Breast epithelium (tissue), 3 donors: ENCODE measurements around the gene MAPKAPK3.

Experiments
- CTCF ChIP-seq, 3 donors: fragments of 450-650 bp; IDR thresholded peaks; one replicate each; pipeline ENCODE4 v1.5.1; 2016 to 2017; ENCODE audit warnings: antibody characterized with exemption in 3 of 3, mild to moderate bottlenecking in 3 of 3, moderate library complexity in 3 of 3
- POLR2A ChIP-seq: fragments of 450-650 bp; IDR thresholded peaks from one replicate; pipeline ENCODE4 v1.6.1; 2016; ENCODE audit warnings: antibody characterized with exemption, mild to moderate bottlenecking, moderate library complexity

- TF ChIP-seq CTCF (IDR thresholded peaks at IDR 0.05) (no peak), POLR2A (no peak)
These were observed 59.2 kb downstream of the MAPKAPK3 start for GRCh38 chr3:50676031-50676705.
